ENCODE results near the gene MSH3. TPM values are rescaled to one million over a fixed set of nuclear protein-coding genes. Genes with fewer than 3 reads are reported as not detected.
"Not testable (repeated sequence)": the region's sequence is repeated elsewhere in the genome, so short reads cannot be mapped to it uniquely, and the experiment has no call there.

MSH3 gene
- total and polyA plus RNA-seq, 4 donors = 4.2 to 18.1 (median 9.1) TPM

- Histone ChIP-seq H3K27ac (ENCODE audit: low read depth in 1 of 2, low read length in 2 of 2) (no peak overlapping the region), H3K36me3 (ENCODE audit: control insufficient read depth in 1 of 2, insufficient read depth in 2 of 2, low read length in 1 of 2) (peaks cover 0 to 4% of the 10 kb centered on the region in 2 donors), H3K4me1 (ENCODE audit: control insufficient read depth in 1 of 2, insufficient read depth in 2 of 2, low read length in 2 of 2) (no peaks in the 10 kb centered on the region), H3K9me3 (ENCODE audit: control insufficient read depth, low read length) (peaks cover 3% of the 10 kb centered on the region), H3K27me3 (ENCODE audit: control insufficient read depth in 1 of 2, insufficient read depth in 2 of 2, low read length in 1 of 2) (no peaks in the 10 kb centered on the region), H3K4me3 (ENCODE audit: low read length in 2 of 2) (no peak overlapping the region)
- DNase-seq (no peak), ATAC-seq (ENCODE audit: low FRiP score) (no peak)
- WGBS, 2 donors = 51 to 76% methylated on average over 3 of the region's 3 CpGs
- intact Hi-C loops (cut with DNase I) = no loop called here
Observed at GRCh38 chr5:80894083-80894482, 239.6 kb downstream of the MSH3 start.

- DNase-seq = no peak
- ATAC-seq (ENCODE audit: low FRiP score) = no peak
- H3K36me3 ChIP-seq (ENCODE audit: control insufficient read depth in 1 of 2, insufficient read depth in 2 of 2, low read length in 1 of 2) = peaks cover 0 to 4% of the 10 kb centered on the region in 2 donors
- no peaks in the 10 kb centered on the region for H3K27me3 ChIP-seq (ENCODE audit: control insufficient read depth in 1 of 2, insufficient read depth in 2 of 2, low read length in 1 of 2)
- peaks cover 3% of the 10 kb centered on the region for H3K9me3 ChIP-seq (ENCODE audit: control insufficient read depth, low read length)
- H3K27ac ChIP-seq (ENCODE audit: low read depth in 1 of 2, low read length in 2 of 2) = no peak overlapping the region
- no peaks in the 10 kb centered on the region for H3K4me1 ChIP-seq (ENCODE audit: control insufficient read depth in 1 of 2, insufficient read depth in 2 of 2, low read length in 2 of 2)
- 72 to 92% methylated on average over 2 of the region's 2 CpGs for whole genome bisulfite sequencing, 2 donors
- intact Hi-C loops (cut with DNase I) = no loop called here
- H3K4me3 ChIP-seq (ENCODE audit: low read length in 2 of 2) = no peak overlapping the region
Observed at GRCh38 chr5:80895523-80895922, 241.1 kb downstream of the MSH3 start.

GRCh38 chr5:80902624-80903023, 248.2 kb downstream of the MSH3 start:
- H3K9me3 ChIP-seq (ENCODE audit: control insufficient read depth, low read length); DNase-seq; H3K4me1 ChIP-seq (ENCODE audit: control insufficient read depth in 1 of 2, insufficient read depth in 2 of 2, low read length in 2 of 2); H3K4me3 ChIP-seq (ENCODE audit: low read length in 2 of 2); H3K27me3 ChIP-seq (ENCODE audit: control insufficient read depth in 1 of 2, insufficient read depth in 2 of 2, low read length in 1 of 2); intact Hi-C loops (cut with DNase I); ATAC-seq (ENCODE audit: low FRiP score); H3K36me3 ChIP-seq (ENCODE audit: control insufficient read depth in 1 of 2, insufficient read depth in 2 of 2, low read length in 1 of 2); H3K27ac ChIP-seq (ENCODE audit: low read depth in 1 of 2, low read length in 2 of 2): not testable (repeated sequence)
- WGBS, 2 donors = 72 to 79% methylated on average over 3 of the region's 3 CpGs

GRCh38 chr5:80904533-80905187, 250.2 kb downstream of the MSH3 start:
- DNase-seq (no peak), ATAC-seq (ENCODE audit: low FRiP score) (no peak)
- intact Hi-C loops (cut with DNase I) = no loop called here
- Histone ChIP-seq H3K9me3 (ENCODE audit: control insufficient read depth, low read length) (no peaks in the 10 kb centered on the region), H3K36me3 (ENCODE audit: control insufficient read depth in 1 of 2, insufficient read depth in 2 of 2, low read length in 1 of 2) (peaks cover 0 to 3% of the 10 kb centered on the region in 2 donors), H3K4me3 (ENCODE audit: low read length in 2 of 2) (no peak overlapping the region), H3K4me1 (ENCODE audit: control insufficient read depth in 1 of 2, insufficient read depth in 2 of 2, low read length in 2 of 2) (no peaks in the 10 kb centered on the region), H3K27me3 (ENCODE audit: control insufficient read depth in 1 of 2, insufficient read depth in 2 of 2, low read length in 1 of 2) (no peaks in the 10 kb centered on the region), H3K27ac (ENCODE audit: low read depth in 1 of 2, low read length in 2 of 2) (no peak overlapping the region)
- 33 to 65% methylated on average over 1 of the region's 1 CpG for WGBS, 2 donors

- Histone ChIP-seq H3K4me3 (ENCODE audit: low read length in 2 of 2) (no peak overlapping the region), H3K27me3 (ENCODE audit: control insufficient read depth in 1 of 2, insufficient read depth in 2 of 2, low read length in 1 of 2) (no peaks in the 10 kb centered on the region), H3K36me3 (ENCODE audit: control insufficient read depth in 1 of 2, insufficient read depth in 2 of 2, low read length in 1 of 2) (peaks cover 0 to 3% of the 10 kb centered on the region in 2 donors), H3K9me3 (ENCODE audit: control insufficient read depth, low read length) (no peaks in the 10 kb centered on the region), H3K27ac (ENCODE audit: low read depth in 1 of 2, low read length in 2 of 2) (no peak overlapping the region), H3K4me1 (ENCODE audit: control insufficient read depth in 1 of 2, insufficient read depth in 2 of 2, low read length in 2 of 2) (no peaks in the 10 kb centered on the region)
- DNase-seq (no peak), ATAC-seq (ENCODE audit: low FRiP score) (no peak)
- intact Hi-C loops (cut with DNase I) = no loop called here
- 97 to 99% methylated on average over 1 of the region's 1 CpG for WGBS, 2 donors
Observed at GRCh38 chr5:80905405-80905804, 251.0 kb downstream of the MSH3 start.

- H3K27ac ChIP-seq (ENCODE audit: low read depth in 1 of 2, low read length in 2 of 2) = no peak overlapping the region
- no peak for DNase-seq
- no peaks in the 10 kb centered on the region for H3K36me3 ChIP-seq (ENCODE audit: control insufficient read depth in 1 of 2, insufficient read depth in 2 of 2, low read length in 1 of 2)
- ATAC-seq (ENCODE audit: low FRiP score) = no peak
- no peaks in the 10 kb centered on the region for H3K4me1 ChIP-seq (ENCODE audit: control insufficient read depth in 1 of 2, insufficient read depth in 2 of 2, low read length in 2 of 2)
- no peak overlapping the region for H3K4me3 ChIP-seq (ENCODE audit: low read length in 2 of 2)
- 89 to 92% methylated on average over 3 of the region's 3 CpGs for WGBS, 2 donors
- intact Hi-C loops (cut with DNase I) = no loop called here
- no peaks in the 10 kb centered on the region for H3K27me3 ChIP-seq (ENCODE audit: control insufficient read depth in 1 of 2, insufficient read depth in 2 of 2, low read length in 1 of 2)
- H3K9me3 ChIP-seq (ENCODE audit: control insufficient read depth, low read length) = no peaks in the 10 kb centered on the region
Observed at GRCh38 chr5:80912479-80912878, 258.0 kb downstream of the MSH3 start.

- DNase-seq = no peak
- no peaks in the 10 kb centered on the region for H3K4me1 ChIP-seq (ENCODE audit: control insufficient read depth in 1 of 2, insufficient read depth in 2 of 2, low read length in 2 of 2)
- ATAC-seq (ENCODE audit: low FRiP score) = no peak
- H3K36me3 ChIP-seq (ENCODE audit: control insufficient read depth in 1 of 2, insufficient read depth in 2 of 2, low read length in 1 of 2) = no peaks in the 10 kb centered on the region
- no peaks in the 10 kb centered on the region for H3K9me3 ChIP-seq (ENCODE audit: control insufficient read depth, low read length)
- H3K27me3 ChIP-seq (ENCODE audit: control insufficient read depth in 1 of 2, insufficient read depth in 2 of 2, low read length in 1 of 2) = no peaks in the 10 kb centered on the region
- 87 to 93% methylated on average over 1 of the region's 1 CpG for WGBS, 2 donors
- intact Hi-C loops (cut with DNase I) = no loop called here
- H3K27ac ChIP-seq (ENCODE audit: low read depth in 1 of 2, low read length in 2 of 2) = no peak overlapping the region
- no peak overlapping the region for H3K4me3 ChIP-seq (ENCODE audit: low read length in 2 of 2)
Observed at GRCh38 chr5:80915716-80916115, 261.3 kb downstream of the MSH3 start.

- intact Hi-C loops (cut with DNase I) = no loop called here
- WGBS, 2 donors = 87 to 91% methylated on average over 4 of the region's 4 CpGs
- Histone ChIP-seq H3K36me3 (ENCODE audit: control insufficient read depth in 1 of 2, insufficient read depth in 2 of 2, low read length in 1 of 2) (no peaks in the 10 kb centered on the region), H3K27me3 (ENCODE audit: control insufficient read depth in 1 of 2, insufficient read depth in 2 of 2, low read length in 1 of 2) (no peaks in the 10 kb centered on the region), H3K9me3 (ENCODE audit: control insufficient read depth, low read length) (no peaks in the 10 kb centered on the region), H3K4me3 (ENCODE audit: low read length in 2 of 2) (no peak overlapping the region), H3K4me1 (ENCODE audit: control insufficient read depth in 1 of 2, insufficient read depth in 2 of 2, low read length in 2 of 2) (no peaks in the 10 kb centered on the region), H3K27ac (ENCODE audit: low read depth in 1 of 2, low read length in 2 of 2) (no peak overlapping the region)
- DNase-seq (no peak), ATAC-seq (ENCODE audit: low FRiP score) (no peak)
Observed at GRCh38 chr5:80916676-80917075, 262.2 kb downstream of the MSH3 start.

- H3K4me1 ChIP-seq (ENCODE audit: control insufficient read depth in 1 of 2, insufficient read depth in 2 of 2, low read length in 2 of 2) = no peaks in the 10 kb centered on the region
- DNase-seq (no peak), ATAC-seq (ENCODE audit: low FRiP score) (no peak)
- H3K4me3 ChIP-seq (ENCODE audit: low read length in 2 of 2) = no peak overlapping the region
- no peak overlapping the region for H3K27ac ChIP-seq (ENCODE audit: low read depth in 1 of 2, low read length in 2 of 2)
- no peaks in the 10 kb centered on the region for H3K27me3 ChIP-seq (ENCODE audit: control insufficient read depth in 1 of 2, insufficient read depth in 2 of 2, low read length in 1 of 2)
- intact Hi-C loops (cut with DNase I) = no loop called here
- no peaks in the 10 kb centered on the region for H3K36me3 ChIP-seq (ENCODE audit: control insufficient read depth in 1 of 2, insufficient read depth in 2 of 2, low read length in 1 of 2)
- 82 to 87% methylated on average over 3 of the region's 3 CpGs for WGBS, 2 donors
- H3K9me3 ChIP-seq (ENCODE audit: control insufficient read depth, low read length) = no peaks in the 10 kb centered on the region
Observed at GRCh38 chr5:80917631-80918030, 263.2 kb downstream of the MSH3 start.

Data from aorta (tissue), 5 donors.